ENCODE data around the gene IGIP.

GRCh38 chr5:140106101-140106500 lies 19.6 kb upstream of the IGIP start:
- TF ChIP-seq, protein P1, sequence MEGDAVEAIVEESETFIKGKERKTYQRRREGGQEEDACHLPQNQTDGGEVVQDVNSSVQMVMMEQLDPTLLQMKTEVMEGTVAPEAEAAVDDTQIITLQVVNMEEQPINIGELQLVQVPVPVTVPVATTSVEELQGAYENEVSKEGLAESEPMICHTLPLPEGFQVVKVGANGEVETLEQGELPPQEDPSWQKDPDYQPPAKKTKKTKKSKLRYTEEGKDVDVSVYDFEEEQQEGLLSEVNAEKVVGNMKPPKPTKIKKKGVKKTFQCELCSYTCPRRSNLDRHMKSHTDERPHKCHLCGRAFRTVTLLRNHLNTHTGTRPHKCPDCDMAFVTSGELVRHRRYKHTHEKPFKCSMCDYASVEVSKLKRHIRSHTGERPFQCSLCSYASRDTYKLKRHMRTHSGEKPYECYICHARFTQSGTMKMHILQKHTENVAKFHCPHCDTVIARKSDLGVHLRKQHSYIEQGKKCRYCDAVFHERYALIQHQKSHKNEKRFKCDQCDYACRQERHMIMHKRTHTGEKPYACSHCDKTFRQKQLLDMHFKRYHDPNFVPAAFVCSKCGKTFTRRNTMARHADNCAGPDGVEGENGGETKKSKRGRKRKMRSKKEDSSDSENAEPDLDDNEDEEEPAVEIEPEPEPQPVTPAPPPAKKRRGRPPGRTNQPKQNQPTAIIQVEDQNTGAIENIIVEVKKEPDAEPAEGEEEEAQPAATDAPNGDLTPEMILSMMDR (IDR thresholded peaks at IDR 0.05 in 4 of 5, conservative IDR thresholded peaks at IDR 0.05 in 1 of 5): no peak
- TF ChIP-seq POLR2A (IDR thresholded peaks at IDR 0.05): no peak
